ENCODE measurements around the gene POLR1A. TPM values are rescaled to one million over a fixed set of nuclear protein-coding genes. Genes with fewer than 3 reads are reported as not detected.

POLR1A gene
- total RNA-seq, 2 donors from 2014 or later, result 17.7 to 19.2 TPM

GRCh38 chr2:86124683-86125082, 19.0 kb upstream of the POLR1A start:
- ATAC-seq (no peak), DNase-seq (no peak)
- Mint-ChIP-seq H3K27me3 (no peaks in the 10 kb centered on the region), H3K27ac (no peak overlapping the region), H3K4me3 (no peak overlapping the region), H3K36me3 (ENCODE audit: low read depth) (peaks cover 10% of the 10 kb centered on the region), H3K4me1 (no peaks in the 10 kb centered on the region)
- H3K9me3 ChIP-seq (ENCODE audit: control insufficient read depth, low read length, poor library complexity, severe bottlenecking), result no peaks in the 10 kb centered on the region

- no peak overlapping the region for H3K27ac Mint-ChIP-seq
- no peak for DNase-seq
- H3K36me3 Mint-ChIP-seq (ENCODE audit: low read depth), result peaks cover 10% of the 10 kb centered on the region
- ATAC-seq, result no peak
- no peak overlapping the region for H3K4me3 Mint-ChIP-seq
- no peaks in the 10 kb centered on the region for H3K4me1 Mint-ChIP-seq
- H3K9me3 ChIP-seq (ENCODE audit: control insufficient read depth, low read length, poor library complexity, severe bottlenecking), result no peaks in the 10 kb centered on the region
- no peaks in the 10 kb centered on the region for H3K27me3 Mint-ChIP-seq
Measured at GRCh38 chr2:86123328-86123925, 17.7 kb upstream of the POLR1A start.

DNA sequence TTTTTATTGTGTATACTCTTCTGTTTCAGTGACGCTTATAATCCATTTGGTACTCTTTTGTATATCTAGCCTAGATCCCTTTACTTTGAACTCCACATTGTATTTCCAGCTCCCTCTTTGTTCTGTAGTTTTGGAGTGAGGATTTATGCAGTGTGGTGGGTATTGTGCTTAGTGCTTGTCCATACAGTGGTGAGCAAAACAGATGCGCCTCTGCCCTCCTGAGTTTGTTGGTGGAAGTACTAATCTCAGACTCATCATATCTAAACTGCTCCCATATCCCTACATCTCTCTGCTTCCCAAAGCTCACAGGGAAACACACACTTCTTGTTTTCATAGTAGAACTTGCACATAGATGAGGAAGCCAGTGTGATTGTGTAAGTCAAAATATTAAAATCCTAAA, 12.4 kb upstream of the POLR1A start:
- H3K4me3 Mint-ChIP-seq, result no peak overlapping the region
- peaks cover 9% of the 10 kb centered on the region for H3K4me1 Mint-ChIP-seq
- H3K36me3 Mint-ChIP-seq (ENCODE audit: low read depth), result peaks cover 12% of the 10 kb centered on the region
- no peaks in the 10 kb centered on the region for H3K9me3 ChIP-seq (ENCODE audit: control insufficient read depth, low read length, poor library complexity, severe bottlenecking)
- ATAC-seq (no peak), DNase-seq (no peak)
- no peaks in the 10 kb centered on the region for H3K27me3 Mint-ChIP-seq
- peak overlapping the region; percentile 49 for H3K27ac Mint-ChIP-seq

- H3K36me3 Mint-ChIP-seq (ENCODE audit: low read depth), result peaks cover 11% of the 10 kb centered on the region
Measured at GRCh38 chr2:86107031-86107430, 1.3 kb upstream of the POLR1A start.

GRCh38 chr2:86105969-86106945, 571 bp upstream of the POLR1A start, which contains the start of gene PTCD3:
Gene PTCD3, plus strand, starts transcription at chr2:86106235. Its CDS starts 13 bp downstream, at chr2:86106248.
- peak within 1 kb of the TSS; percentile 100 for H3K27ac Mint-ChIP-seq
- H3K27me3 Mint-ChIP-seq, result no peaks in the 10 kb centered on the region
- peaks cover 47% of the 10 kb centered on the region for H3K4me1 Mint-ChIP-seq
- peaks cover 11% of the 10 kb centered on the region for H3K36me3 Mint-ChIP-seq (ENCODE audit: low read depth)
- peak within 1 kb of the TSS; percentile 98 for H3K4me3 Mint-ChIP-seq
- DNase-seq (peak; percentile 82 to 84 (median 82)), ATAC-seq (peak; percentile 92)
- H3K9me3 ChIP-seq (ENCODE audit: control insufficient read depth, low read length, poor library complexity, severe bottlenecking), result no peaks in the 10 kb centered on the region

More at GRCh38 chr2:86107031-86107430, 1.3 kb upstream of the POLR1A start:
- H3K9me3 ChIP-seq (ENCODE audit: control insufficient read depth, low read length, poor library complexity, severe bottlenecking), result no peaks in the 10 kb centered on the region
- peaks cover 44% of the 10 kb centered on the region for H3K4me1 Mint-ChIP-seq
- peak overlapping the region; percentile 100 for H3K27ac Mint-ChIP-seq
- DNase-seq (no peak), ATAC-seq (no peak)
- H3K27me3 Mint-ChIP-seq, result no peaks in the 10 kb centered on the region
- H3K4me3 Mint-ChIP-seq, result peak overlapping the region; percentile 98

- Mint-ChIP-seq H3K4me1 (peaks cover 43% of the 10 kb centered on the region), H3K36me3 (ENCODE audit: low read depth) (peaks cover 7% of the 10 kb centered on the region), H3K27ac (peak overlapping the region; percentile 16), H3K4me3 (no peak overlapping the region), H3K27me3 (no peaks in the 10 kb centered on the region)
- DNase-seq (no peak), ATAC-seq (no peak)
- H3K9me3 ChIP-seq (ENCODE audit: control insufficient read depth, low read length, poor library complexity, severe bottlenecking), result no peaks in the 10 kb centered on the region
Measured at GRCh38 chr2:86102157-86102556, 3.5 kb downstream of the POLR1A start.

DNA sequence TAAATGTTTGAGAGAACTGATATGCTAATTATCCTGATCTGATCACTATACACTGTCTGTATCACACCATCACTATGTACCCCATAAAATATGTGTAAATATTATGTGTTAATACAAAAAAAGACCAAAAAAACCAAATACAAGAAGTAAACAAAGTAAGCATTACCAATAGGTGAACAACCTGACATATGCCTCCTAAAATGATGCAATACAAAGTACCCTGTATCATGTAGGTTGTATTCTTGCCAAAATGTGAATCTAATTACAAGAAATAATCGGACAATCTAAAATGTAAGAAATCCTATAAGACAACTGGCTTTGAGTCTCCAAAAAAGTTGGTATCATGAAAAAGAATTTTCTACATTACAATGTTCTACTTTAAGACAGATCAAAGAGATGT, 7.8 kb downstream of the POLR1A start:
- peaks cover 11% of the 10 kb centered on the region for H3K36me3 Mint-ChIP-seq (ENCODE audit: low read depth)
- no peak overlapping the region for H3K4me3 Mint-ChIP-seq
- DNase-seq, result no peak
- H3K27ac Mint-ChIP-seq, result peak overlapping the region; percentile 43
- H3K27me3 Mint-ChIP-seq, result no peaks in the 10 kb centered on the region
- ATAC-seq, result no peak
- peaks cover 22% of the 10 kb centered on the region for H3K4me1 Mint-ChIP-seq
- no peaks in the 10 kb centered on the region for H3K9me3 ChIP-seq (ENCODE audit: control insufficient read depth, low read length, poor library complexity, severe bottlenecking)

GRCh38 chr2:86097114-86097896, 8.4 kb downstream of the POLR1A start:
- no peak overlapping the region for H3K4me3 Mint-ChIP-seq
- ATAC-seq (no peak), DNase-seq (no peak)
- peaks cover 9% of the 10 kb centered on the region for H3K36me3 Mint-ChIP-seq (ENCODE audit: low read depth)
- H3K27ac Mint-ChIP-seq, result no peak overlapping the region
- no peaks in the 10 kb centered on the region for H3K27me3 Mint-ChIP-seq
- no peaks in the 10 kb centered on the region for H3K9me3 ChIP-seq (ENCODE audit: control insufficient read depth, low read length, poor library complexity, severe bottlenecking)
- H3K4me1 Mint-ChIP-seq, result peaks cover 20% of the 10 kb centered on the region

- no peaks in the 10 kb centered on the region for H3K9me3 ChIP-seq (ENCODE audit: control insufficient read depth, low read length, poor library complexity, severe bottlenecking)
- H3K36me3 Mint-ChIP-seq (ENCODE audit: low read depth), result peaks cover 13% of the 10 kb centered on the region
- H3K4me1 Mint-ChIP-seq, result peaks cover 15% of the 10 kb centered on the region
- DNase-seq, result no peak
- H3K27ac Mint-ChIP-seq, result peak overlapping the region; percentile 65
- no peaks in the 10 kb centered on the region for H3K27me3 Mint-ChIP-seq
- H3K4me3 Mint-ChIP-seq, result no peak overlapping the region
- ATAC-seq, result no peak
Measured at GRCh38 chr2:86094229-86094628, 11.5 kb downstream of the POLR1A start.

GRCh38 chr2:86087936-86088850, 17.5 kb downstream of the POLR1A start:
- Mint-ChIP-seq H3K27me3 (no peaks in the 10 kb centered on the region), H3K4me3 (no peak overlapping the region), H3K36me3 (ENCODE audit: low read depth) (peaks cover 7% of the 10 kb centered on the region)

GRCh38 chr2:86082756-86083155, 22.9 kb downstream of the POLR1A start:
- Mint-ChIP-seq H3K4me3 (no peak overlapping the region), H3K36me3 (ENCODE audit: low read depth) (peaks cover 2% of the 10 kb centered on the region), H3K27ac (peak overlapping the region; percentile 53), H3K4me1 (peaks cover 13% of the 10 kb centered on the region), H3K27me3 (no peaks in the 10 kb centered on the region)
- no peak for DNase-seq
- H3K9me3 ChIP-seq (ENCODE audit: control insufficient read depth, low read length, poor library complexity, severe bottlenecking), result no peaks in the 10 kb centered on the region
- ATAC-seq, result no peak

More at GRCh38 chr2:86087936-86088850, 17.5 kb downstream of the POLR1A start:
- no peaks in the 10 kb centered on the region for H3K9me3 ChIP-seq (ENCODE audit: control insufficient read depth, low read length, poor library complexity, severe bottlenecking)
- ATAC-seq (no peak), DNase-seq (no peak)
- H3K4me1 Mint-ChIP-seq, result no peaks in the 10 kb centered on the region
- no peak overlapping the region for H3K27ac Mint-ChIP-seq

DNA sequence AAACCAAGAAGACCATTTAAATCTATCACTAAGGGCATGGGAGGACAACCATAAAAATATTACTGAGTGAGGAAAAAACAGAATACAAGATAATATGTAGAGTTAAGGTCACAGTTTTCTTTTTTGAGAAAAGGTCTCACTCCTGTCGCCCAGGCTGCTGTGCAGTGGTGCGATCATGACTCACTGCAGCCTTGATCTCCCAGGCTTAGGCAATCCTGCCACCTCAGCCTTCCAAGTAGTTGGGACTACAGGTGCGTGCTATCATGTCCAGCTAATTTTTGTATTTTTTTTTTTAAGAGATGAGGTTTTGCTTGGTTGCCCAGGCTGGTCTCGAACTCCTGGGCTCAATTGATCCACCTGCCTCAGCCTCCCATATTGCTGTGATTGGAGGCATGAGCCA, 24.0 kb downstream of the POLR1A start:
- no peak for DNase-seq
- Mint-ChIP-seq H3K27ac (peak overlapping the region; percentile 53), H3K36me3 (ENCODE audit: low read depth) (peaks cover 2% of the 10 kb centered on the region), H3K27me3 (no peaks in the 10 kb centered on the region), H3K4me1 (peaks cover 13% of the 10 kb centered on the region), H3K4me3 (no peak overlapping the region)
- no peaks in the 10 kb centered on the region for H3K9me3 ChIP-seq (ENCODE audit: control insufficient read depth, low read length, poor library complexity, severe bottlenecking)
- no peak for ATAC-seq

Measured in T-helper 17 cell (primary cell).